Measurements from ENCODE around the gene BEX1. TPM values are rescaled to one million over a fixed set of nuclear protein-coding genes. Genes with fewer than 3 reads are reported as not detected.
"Not testable (repeated sequence)": the region's sequence is repeated elsewhere in the genome, so short reads cannot be mapped to it uniquely, and the experiment has no call there.

Gene BEX1
- 1 to 10 TPM in 1 of 4 donors, not detected in 3; 1.1 TPM for total RNA-seq

DNA sequence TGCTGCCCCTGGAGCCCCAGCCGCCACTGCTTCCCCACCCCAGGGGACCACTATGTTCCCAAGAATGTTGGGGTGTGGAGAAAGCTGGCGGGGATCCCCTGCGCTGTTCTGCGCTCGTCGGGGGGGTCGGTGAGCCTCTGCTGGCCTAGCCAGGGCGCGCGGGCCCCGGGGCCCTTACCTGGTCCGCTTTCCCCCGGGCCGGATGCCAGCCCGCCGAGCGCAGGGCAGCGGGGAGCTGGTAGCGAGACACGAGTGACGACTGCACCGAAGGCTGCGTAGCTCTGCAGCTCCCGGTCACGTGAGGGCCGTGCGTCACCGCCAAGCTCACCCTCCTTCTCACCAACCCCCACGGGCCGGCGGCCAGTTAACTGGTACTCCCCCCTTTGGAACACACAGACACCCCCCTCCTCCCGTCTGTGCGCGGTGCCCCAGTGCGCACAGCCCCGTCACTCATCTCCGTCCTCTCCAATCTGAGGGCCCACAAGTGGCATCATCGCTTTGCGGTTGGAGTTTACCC lies at the start of gene BEX1:
Gene BEX1 (minus strand): TSS at position 254 of the 517 bp plus-strand sequence. CDS start 897 bp downstream, outside the sequence.
- no peak for TF ChIP-seq POLR2A (IDR thresholded peaks at IDR 0.05)
- TF ChIP-seq, protein P1, sequence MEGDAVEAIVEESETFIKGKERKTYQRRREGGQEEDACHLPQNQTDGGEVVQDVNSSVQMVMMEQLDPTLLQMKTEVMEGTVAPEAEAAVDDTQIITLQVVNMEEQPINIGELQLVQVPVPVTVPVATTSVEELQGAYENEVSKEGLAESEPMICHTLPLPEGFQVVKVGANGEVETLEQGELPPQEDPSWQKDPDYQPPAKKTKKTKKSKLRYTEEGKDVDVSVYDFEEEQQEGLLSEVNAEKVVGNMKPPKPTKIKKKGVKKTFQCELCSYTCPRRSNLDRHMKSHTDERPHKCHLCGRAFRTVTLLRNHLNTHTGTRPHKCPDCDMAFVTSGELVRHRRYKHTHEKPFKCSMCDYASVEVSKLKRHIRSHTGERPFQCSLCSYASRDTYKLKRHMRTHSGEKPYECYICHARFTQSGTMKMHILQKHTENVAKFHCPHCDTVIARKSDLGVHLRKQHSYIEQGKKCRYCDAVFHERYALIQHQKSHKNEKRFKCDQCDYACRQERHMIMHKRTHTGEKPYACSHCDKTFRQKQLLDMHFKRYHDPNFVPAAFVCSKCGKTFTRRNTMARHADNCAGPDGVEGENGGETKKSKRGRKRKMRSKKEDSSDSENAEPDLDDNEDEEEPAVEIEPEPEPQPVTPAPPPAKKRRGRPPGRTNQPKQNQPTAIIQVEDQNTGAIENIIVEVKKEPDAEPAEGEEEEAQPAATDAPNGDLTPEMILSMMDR (IDR thresholded peaks at IDR 0.05): no peak
- no peak within 1 kb of the TSS for H3K4me3 ChIP-seq (ENCODE audit: low read depth, poor library complexity, severe bottlenecking)
- 1 to 46% methylated on average over 15 to 25 of the region's 39 CpGs for WGBS, 2 donors
- intact Hi-C loops (cut with DNase I; ENCODE audit: low total_unique reads): no loop called here
- no peak for DNase-seq (ENCODE audit: low spot score in 2 of 2)

DNA sequence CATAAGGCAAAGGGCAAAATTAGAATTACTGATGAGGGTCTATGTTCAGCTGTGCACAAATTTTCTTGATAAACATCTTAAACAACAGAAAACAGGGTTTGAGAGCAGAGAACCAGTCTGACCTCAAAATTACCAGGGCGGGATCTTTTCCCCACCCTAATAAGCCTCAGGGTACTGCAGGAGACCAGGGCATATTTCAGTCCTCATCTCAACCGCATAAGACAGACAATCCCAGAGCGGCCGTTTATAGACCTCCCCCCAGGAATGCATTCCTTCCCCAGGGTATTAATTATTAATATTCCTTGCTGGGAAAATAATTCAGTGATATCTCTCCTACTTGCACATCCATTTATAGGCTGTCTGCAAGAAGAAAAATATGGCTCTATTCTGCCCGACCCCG lies 45.5 kb upstream of the BEX1 start:
- DNase-seq (ENCODE audit: low spot score in 2 of 2); intact Hi-C loops (cut with DNase I; ENCODE audit: low total_unique reads); H3K4me3 ChIP-seq (ENCODE audit: low read depth, poor library complexity, severe bottlenecking): not testable (repeated sequence)
- 86 to 94% methylated on average over 6 of the region's 6 CpGs for WGBS, 2 donors

- WGBS, 2 donors: 96 to 100% methylated on average over 3 to 4 of the region's 4 CpGs
- TF ChIP-seq POLR2A (IDR thresholded peaks at IDR 0.05): no peak
- TF ChIP-seq, protein P1 (IDR thresholded peaks at IDR 0.05): no peak
- intact Hi-C loops (cut with DNase I; ENCODE audit: low total_unique reads): no loop called here
Measured at GRCh38 chrX:103107836-103108235, 43.9 kb upstream of the BEX1 start.

GRCh38 chrX:103107227-103107737 lies 43.3 kb upstream of the BEX1 start:
- 95 to 96% methylated on average over 9 to 21 of the region's 21 CpGs for WGBS, 2 donors
- H3K4me3 ChIP-seq (ENCODE audit: low read depth, poor library complexity, severe bottlenecking); intact Hi-C loops (cut with DNase I; ENCODE audit: low total_unique reads); DNase-seq (ENCODE audit: low spot score in 2 of 2): not testable (repeated sequence)

More at GRCh38 chrX:103107836-103108235, 43.9 kb upstream of the BEX1 start:
- no peak for DNase-seq (ENCODE audit: low spot score in 2 of 2)
- no peak overlapping the region for H3K4me3 ChIP-seq (ENCODE audit: low read depth, poor library complexity, severe bottlenecking)

DNA sequence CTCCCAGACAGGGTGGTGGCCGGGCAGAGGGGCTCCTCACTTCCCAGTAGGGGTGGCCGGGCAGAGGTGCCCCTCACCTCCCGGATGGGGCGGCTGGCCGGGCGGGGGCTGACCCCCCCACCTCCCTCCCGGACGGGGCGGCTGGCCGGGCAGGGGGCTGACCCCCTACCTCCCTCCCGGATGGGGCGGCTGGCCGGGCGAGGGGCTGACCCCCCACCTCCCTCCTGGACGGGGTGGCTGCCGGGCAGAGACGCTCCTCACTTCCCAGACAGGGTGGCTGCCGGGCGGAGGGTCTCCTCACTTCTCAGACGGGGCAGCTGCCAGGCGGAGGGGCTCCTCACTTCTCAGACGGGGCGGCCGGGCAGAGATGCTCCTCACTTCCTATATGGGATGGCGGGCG lies 40.4 kb upstream of the BEX1 start:
- DNase-seq (ENCODE audit: low spot score in 2 of 2); H3K4me3 ChIP-seq (ENCODE audit: low read depth, poor library complexity, severe bottlenecking); intact Hi-C loops (cut with DNase I; ENCODE audit: low total_unique reads): not testable (repeated sequence)
- WGBS, 2 donors: 92 to 100% methylated on average over 3 to 13 of the region's 26 CpGs

DNA sequence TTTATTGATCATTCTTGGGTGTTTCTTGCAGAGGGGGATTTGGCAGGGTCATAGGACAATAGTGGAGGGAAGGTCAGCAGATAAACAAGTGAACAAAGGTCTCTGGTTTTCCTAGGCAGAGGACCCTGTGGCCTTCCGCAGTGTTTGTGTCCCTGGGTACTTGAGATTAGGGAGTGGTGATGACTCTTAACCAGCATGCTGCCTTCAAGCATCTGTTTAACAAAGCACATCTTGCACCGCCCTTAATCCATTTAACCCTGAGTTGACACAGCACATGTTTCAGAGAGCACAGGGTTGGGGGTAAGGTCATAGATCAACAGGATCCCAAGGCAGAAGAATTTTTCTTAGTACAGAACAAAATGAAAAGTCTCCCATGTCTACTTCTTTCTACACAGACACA lies 39.9 kb upstream of the BEX1 start:
- H3K4me3 ChIP-seq (ENCODE audit: low read depth, poor library complexity, severe bottlenecking); intact Hi-C loops (cut with DNase I; ENCODE audit: low total_unique reads); DNase-seq (ENCODE audit: low spot score in 2 of 2): not testable (repeated sequence)
- no CpG with 5 or more reads among the region's 2 CpGs for WGBS, 2 donors

- 28 to 39% methylated on average over 3 of the region's 3 CpGs for WGBS, 2 donors
- DNase-seq (ENCODE audit: low spot score in 2 of 2): no peak
- TF ChIP-seq, protein P1 (IDR thresholded peaks at IDR 0.05): no peak
- no peak for TF ChIP-seq POLR2A (IDR thresholded peaks at IDR 0.05)
- intact Hi-C loops (cut with DNase I; ENCODE audit: low total_unique reads): no loop called here
- no peak overlapping the region for H3K4me3 ChIP-seq (ENCODE audit: low read depth, poor library complexity, severe bottlenecking)
Measured at GRCh38 chrX:103101299-103102042, 37.5 kb upstream of the BEX1 start.

GRCh38 chrX:103100484-103100883 lies 36.5 kb upstream of the BEX1 start:
- TF ChIP-seq POLR2A (IDR thresholded peaks at IDR 0.05): no peak
- TF ChIP-seq, protein P1 (IDR thresholded peaks at IDR 0.05): no peak
- 69 to 83% methylated on average over 4 of the region's 4 CpGs for WGBS, 2 donors
- H3K4me3 ChIP-seq (ENCODE audit: low read depth, poor library complexity, severe bottlenecking): no peak overlapping the region
- no peak for DNase-seq (ENCODE audit: low spot score in 2 of 2)
- intact Hi-C loops (cut with DNase I; ENCODE audit: low total_unique reads): no loop called here
